LoVo (cell line): ENCODE data around the gene DENND5A.
"Not testable (repeated sequence)": the region's sequence is repeated elsewhere in the genome, so short reads cannot be mapped to it uniquely, and the experiment has no call there.

Source experiments
- DNase-seq: peaks from one replicate; pipeline ENCODE4 v3.0.0-alpha.2; 2016; ENCODE audit warnings: low spot score

The DENND5A gene

DNA sequence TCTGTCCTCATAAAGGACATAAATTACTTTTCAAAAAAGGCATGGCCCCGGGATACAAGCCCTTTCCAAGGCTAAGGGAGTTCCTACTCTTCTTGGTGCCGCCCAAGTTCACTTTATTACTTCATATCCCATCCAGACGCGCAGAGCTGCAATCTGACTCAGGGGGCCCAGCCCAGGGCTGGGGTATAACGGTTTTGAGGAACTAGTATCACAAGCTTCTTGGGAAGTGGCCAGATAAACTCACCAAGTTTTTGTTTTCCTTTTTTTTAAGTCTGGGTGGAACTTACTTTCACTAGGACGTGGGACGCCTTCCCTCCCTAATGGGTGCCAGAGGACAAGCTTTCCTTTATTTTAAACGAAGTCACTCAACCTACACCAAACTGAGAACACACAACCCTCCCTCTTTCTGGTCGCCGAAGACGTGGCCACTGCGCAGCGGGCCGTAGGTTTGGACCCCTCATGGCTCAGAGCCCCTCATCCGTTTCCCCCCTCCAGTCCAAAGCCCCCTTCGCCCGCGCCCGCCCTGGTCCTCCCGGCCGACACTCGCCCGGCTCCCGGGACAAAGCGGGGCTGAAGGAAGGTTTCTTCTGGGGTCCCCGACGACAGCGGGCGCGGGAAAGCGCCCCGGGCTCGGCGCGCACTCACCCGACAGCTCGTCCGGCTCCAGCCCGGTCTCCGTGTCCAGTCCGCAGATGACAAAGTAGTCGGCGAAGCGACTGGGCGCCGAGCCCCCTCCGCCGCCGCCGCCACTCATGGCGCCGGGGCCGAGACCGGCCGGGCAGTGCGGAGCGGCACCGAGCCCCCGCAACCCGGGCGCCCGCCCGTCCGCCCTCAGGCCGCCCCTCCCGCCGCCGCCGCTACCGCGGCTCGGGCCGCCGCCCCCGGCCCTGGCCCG, 587 bp downstream of the DENND5A start:
- DNase-seq = peak; percentile 32

DNA sequence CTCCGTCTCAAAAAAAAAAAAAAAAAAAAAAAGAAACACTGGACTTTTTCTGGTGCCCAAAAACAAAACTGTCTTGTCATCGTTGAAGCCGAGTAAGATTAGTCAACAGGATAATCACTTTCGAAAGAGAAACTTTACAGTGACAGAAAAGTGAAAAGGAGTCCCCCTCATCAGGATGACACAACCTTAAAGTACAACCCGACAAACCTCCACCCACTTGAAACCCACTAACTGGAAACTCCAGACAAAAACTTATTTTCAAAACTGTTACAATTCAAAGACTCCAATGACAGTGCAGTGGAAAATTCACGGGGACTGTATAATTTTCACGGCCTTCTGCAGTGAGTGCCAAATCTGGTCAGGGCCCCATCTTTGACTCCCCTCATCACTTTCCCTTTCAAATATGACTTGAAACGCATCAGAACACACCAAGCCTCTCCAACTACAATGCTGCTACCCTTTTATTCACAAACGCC, 1.3 kb downstream of the DENND5A start:
- no peak for DNase-seq

DNA sequence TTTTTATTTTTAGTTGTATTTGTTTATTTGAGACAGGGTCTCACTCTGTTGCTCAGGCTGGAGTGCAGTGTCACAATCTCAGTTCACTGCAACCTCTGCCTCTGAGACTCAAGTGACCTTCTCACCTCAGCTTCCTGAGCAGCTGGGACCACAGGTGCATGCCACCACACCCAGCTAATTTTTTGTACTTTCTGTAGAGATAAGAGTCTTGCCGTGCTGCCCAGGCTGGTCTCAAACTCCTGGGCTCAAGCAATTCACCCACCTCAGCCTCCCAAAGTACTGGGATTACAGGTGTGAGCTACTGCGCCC, 4.4 kb downstream of the DENND5A start:
- DNase-seq = not testable (repeated sequence)

DNA sequence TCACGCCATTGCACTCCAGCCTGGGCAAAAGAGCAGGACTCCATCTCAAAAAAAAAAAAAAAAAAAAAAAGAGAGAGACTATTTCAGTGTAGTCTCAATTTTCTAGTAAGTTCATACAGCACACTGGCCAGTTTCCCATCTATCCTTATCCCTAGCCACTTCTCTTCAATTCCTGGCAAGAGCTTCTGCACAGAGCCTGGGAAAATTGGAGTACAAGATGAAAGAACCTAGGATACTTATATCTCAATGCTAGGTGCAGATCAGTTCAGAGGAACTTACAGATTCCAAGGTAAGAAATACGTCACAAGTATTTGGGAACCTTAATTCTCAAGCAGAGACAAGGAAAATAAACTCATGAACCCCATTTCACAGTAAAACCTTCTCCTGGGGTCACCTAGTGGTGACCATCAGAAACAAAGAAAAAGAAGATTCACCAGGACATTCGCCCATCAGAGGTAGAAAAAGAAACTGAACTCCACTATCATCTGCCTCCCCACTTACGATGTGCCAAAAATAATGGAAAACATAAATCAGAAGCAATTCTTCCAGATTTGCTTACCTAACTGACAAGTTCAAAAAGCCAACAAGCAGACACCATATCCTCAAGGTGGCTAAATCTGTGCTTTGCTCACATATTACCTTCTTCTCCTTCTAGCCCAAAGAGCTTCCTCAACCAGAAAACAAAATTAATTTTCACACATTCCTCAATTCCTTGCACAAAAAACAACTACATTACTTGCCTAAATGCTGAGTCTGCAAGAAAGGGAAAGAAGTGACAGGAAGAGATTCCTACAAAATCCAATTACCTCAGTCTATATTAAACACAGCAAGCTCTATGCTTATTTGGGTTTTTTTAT, 4.9 kb downstream of the DENND5A start:
- DNase-seq = no peak

DNA sequence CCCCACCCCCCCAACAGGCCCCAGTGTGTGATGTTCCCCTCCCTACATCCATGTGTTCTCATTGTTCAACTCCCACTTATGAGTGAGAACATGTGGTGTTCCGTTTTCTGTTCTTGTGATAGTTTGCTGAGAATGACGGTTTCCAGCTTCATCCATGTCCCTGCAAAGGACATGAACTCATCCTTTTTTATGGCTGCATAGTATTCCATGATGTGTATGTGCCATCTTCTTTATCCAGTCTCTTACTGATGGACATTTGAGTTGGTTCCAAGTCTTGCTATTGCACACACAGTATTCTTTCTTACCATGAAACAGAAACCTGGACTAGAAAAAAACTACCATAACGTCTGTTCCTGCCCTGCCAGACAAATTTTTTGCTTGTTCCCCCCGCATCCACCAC, 6.9 kb downstream of the DENND5A start:
- DNase-seq = not testable (repeated sequence)

DNA sequence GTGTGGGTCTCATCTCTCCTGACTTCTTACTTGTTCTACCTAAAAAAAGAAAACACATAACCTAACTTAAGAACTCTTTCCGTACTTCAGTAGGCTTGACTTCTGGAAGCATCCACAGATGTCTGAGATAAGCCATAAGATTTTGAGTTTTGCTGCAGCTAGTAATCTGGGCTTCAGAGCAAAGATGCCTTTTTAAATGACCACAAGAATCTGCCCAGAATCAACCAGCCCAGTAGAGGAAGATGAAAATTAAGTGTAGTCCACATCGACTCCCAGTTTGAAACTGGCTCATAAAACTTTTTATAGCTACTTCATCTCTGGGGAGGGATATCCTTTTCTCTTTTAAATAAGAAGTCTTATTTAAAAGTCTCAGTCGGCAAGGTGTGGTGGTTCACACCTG, 10.7 kb downstream of the DENND5A start:
- no peak for DNase-seq

DNA sequence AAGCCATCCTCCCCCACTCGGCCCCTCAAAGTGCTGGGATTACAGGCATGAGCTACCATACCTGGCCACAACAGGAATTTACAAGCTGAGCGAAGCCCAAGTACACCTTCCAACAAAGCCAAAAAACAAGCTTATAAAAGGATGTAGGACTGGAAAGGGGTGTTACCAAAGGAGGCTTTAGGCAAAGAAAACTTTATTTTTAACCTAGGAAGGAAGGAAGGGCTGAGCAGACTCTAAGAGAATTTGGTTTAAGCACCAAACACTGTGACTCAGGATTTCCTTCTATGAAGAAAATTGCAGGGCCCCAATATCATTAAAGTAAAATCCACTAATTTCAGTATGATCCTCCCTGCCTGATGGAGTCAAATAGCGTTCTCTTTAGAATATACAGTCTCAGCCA, 12.1 kb downstream of the DENND5A start:
- DNase-seq = no peak

DNA sequence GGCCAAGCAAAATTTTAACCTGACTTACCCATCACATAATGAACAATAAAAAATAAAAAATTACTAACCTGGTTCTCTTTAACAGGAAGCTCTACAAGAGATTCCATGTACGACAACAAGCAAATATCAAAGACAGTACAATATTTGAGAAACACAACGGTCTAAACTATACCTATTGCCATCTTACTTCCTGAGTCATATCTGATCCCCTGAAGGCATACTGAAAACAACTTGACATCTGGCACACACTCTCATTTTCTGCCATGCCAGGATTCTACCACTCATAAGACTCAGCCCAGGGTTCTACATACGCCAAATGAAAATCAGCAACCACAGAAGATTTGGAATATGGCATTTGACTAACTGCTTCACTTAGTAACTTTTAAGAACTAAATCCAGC, 13.8 kb downstream of the DENND5A start:
- DNase-seq = no peak

DNA sequence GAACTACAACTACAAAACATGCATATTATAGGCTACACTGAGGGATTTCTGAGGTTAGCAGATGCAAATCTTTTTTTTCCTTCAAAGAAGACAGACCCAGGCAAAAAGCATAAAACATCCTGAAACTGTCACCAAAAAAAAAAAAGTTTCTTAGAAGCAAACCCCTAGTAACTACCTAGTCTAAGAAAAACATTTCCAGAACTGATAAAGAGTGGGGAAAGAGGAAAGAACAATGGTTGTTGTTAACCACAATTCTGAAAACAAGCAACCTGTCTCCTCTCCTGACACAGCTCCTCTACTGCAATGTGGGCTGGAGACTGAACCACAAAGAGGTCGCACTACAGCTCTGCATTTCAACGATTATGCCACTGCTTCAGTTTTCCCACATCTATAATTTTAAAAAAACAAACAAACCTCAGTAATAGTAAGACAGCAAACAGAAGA, 15.0 kb downstream of the DENND5A start:
- DNase-seq = no peak

DNA sequence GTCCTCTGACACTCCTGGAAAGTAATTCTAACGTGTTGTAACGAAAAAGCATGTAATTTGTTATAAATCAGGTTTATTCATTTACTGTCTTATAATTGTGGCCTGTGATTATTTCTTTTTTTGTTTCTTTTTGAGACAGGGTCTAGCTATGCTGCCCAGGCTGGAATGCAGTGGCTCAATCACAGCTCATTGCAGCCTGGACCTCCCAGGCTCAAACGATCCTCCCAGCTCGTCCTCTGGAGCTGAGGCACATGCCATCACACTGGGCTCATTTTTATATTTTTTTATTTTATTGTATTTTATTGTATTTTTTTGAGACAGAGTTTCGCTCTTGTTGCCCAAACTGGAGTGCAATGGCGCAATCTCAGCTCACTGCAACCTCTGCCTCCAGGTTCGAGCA, 15.9 kb downstream of the DENND5A start:
- no peak for DNase-seq

DNA sequence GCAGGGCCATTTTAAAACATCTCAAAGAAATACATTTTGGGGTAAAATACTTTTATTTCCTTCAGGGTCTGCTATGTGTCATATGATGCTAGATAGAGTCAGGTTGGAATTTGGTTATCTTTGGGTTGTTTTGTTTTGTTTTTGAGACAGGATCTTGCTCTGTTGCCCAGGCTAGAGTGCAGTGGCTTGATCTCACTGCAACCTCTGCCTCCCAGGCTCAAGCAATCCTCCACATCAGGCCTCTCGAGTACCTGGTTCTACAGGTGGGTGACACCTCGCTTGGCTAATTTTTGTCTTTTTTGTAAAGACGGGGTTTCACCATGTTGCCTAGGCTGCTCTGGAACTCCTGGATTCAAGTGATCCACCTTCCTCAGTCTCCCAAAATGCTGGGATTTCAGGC, 17.3 kb downstream of the DENND5A start:
- DNase-seq = no peak

DNA sequence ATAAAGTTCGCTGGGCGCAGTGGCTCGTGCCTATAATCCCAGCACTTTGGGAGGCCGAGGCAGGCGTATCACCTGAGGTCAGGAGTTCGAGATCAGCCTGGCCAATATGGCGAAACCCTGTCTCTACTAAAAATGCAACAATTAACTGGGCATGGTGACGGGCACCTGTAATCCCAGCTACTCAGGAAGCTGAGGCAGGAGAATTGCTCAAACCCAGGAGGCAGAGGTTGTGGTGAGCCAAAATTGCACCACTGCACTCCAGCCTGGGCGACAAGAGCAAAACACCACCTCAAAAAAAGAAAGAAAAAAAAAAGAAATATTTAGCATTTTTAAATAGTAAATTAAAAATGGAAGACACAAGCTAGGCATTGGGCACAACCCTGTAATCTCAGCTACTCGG, 28.9 kb downstream of the DENND5A start:
- not testable (repeated sequence) for DNase-seq

DNA sequence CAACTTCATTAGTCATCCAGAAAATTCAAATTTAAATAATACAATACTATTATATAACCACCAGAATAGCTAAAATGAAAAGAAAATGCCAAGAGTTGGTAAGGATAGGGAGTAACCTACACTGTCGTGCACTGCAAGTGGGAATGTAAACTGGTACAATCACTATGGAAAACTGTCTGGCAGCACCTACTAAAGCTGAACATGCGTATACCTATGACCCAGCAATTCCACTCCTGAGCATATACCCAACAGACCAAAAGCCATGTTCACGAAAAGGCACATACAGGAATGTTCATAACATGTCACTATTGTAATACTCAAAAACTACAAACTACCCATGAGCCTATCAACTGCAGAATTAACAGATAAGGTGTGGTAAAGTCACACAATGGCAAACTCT, 32.7 kb downstream of the DENND5A start:
- no peak for DNase-seq

DNA sequence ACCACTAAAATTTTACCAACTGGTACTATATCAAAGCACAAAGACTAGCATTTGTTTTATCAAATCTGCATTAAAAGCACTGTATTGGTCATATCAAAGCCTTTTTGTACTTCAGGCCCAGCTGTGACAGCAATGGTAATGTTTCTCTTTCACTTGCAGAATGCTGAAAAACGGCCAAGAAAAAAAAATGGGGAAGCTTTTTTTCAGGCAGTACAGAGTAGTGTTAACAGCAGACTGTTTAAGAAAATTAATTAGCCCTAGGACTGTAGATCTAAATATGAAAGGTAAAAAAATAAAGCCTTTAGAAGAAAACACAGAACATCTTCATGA, 33.3 kb downstream of the DENND5A start:
- no peak for DNase-seq

DNA sequence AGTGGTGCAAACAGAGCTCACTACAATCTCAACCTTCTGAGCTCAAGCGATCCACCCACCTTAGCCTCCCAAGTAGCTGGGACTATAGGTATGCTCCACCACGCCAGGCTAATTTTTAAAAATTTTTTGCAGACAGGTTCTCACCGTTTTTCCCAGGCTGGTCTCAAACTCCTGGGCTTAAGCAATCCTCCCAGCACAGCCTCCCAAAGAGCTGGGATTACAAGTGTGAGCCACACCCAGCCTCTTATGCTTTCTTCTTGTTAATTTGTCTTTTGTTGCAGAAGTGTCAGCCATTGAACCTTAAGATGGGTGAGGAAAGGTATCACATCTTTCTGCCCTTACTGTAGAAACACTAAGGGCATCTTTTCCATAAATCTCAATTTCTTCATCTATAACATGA, 34.9 kb downstream of the DENND5A start:
- DNase-seq = no peak

DNA sequence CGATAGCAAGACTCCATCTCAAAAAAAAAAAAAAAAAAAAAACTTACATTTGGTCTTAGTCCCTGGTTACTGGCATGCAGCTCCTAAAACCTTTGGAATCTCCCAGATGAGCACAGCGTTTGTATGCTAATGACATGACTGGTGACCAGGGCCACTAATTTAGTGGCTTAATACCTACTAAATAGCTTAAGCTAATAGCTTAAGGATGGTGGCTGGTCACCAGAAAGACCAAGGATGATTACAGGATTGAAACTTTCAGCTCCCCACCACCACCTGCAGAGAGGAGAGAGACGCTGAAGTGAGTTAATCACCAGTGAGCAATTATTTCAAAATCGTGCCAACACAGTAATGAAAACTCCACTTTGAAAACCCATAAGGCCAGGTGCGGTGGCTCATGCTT, 37.1 kb downstream of the DENND5A start:
- DNase-seq = no peak

DNA sequence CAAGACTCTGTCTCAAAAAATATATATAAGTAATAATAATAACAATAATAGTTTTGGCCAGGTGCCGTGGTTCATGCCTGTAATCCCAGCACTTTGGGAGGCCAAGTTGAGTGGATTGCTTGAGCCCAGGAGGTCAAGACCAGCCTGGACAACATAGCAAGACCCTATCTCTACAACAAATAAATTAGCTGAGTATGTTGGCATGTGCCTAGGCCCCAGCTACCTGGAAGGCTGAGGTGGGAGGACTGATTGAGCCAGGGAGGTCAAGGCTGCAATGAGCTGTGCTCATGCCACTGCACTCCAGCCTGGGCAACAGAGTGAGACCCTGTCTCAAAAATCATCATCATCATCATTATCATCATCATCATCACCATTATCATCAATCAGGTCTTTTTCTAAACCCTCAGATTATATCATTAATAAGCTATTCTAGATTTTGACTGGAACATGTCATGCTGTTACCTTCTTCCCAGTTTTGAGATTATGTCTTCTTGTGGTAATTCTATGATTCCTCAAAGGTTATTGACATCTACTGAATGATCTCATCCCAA, 39.3 kb downstream of the DENND5A start:
- DNase-seq = no peak

DNA sequence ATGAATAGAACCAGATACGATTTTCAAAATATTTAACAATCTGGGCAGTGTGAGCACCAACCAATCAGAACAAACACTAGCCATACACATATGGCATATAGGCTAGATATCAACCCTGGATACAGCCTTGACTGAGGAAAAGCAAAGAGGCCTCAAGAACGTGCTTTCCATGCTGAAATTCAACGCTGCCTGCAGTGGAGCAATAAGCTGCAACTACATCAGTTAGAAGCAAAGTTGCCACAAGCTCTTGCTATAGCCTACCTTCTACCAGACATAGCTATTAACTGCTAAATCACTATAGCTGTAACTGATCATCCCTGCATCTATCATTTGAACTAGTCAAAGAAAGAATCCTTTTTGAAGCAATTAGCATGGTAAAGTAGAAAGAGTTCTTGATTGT, 42.5 kb downstream of the DENND5A start:
- no peak for DNase-seq

DNA sequence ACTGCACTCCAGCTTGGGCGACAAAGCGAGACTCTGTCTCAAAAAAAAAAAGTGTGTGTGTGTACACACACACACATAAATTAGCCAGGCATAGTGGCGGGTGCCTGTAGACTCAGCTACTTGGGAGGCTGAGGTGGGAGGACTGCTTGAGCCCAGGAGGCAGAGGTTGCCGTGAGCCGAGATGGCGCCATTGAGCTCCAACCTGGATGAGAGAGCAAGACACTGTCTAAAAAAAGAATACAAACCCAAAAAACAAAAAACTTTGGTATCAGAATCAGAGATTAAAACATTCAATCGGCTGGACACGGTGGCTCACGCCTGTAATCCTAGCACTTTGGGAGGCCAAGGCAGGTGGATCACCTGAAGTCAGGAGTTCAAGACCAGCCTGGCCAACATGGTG, 44.3 kb downstream of the DENND5A start:
- not testable (repeated sequence) for DNase-seq

DNA sequence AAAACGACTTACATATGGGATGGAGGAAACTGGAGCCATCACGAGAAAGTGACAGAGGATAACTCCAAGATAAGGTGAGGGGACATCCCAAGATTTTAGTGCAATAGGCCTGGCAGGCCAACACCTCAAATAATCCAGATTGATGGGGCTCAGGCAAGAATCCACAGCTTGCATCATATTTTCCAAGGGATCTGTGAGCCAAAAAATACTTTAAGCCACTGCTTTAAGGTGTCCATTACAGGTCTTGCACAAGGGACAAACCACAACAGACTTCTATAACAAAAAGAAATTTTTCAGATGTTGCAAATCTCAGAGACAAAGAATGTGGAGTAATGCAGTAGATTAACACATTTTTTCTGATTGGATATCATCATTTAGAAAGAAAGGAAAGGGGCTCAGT, 45.6 kb downstream of the DENND5A start:
- DNase-seq = no peak

DNA sequence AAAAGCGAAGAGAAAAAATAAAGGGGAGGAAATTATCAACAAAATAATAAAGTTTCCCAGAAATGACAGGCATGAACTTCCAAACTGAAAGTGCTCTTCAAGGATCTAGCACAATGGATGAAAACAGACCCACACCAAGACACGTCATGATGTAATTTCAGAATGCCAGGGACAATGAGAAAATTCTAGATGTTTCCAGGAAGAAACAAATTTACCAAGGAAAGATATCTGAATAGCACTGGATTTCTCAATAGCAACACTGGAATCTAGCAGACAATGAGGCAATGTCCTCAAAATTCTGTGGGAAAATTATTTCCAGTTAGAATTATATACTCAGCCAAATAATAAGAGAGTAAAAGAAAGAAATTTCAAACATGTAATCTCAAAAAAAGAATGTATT, 46.0 kb downstream of the DENND5A start:
- no peak for DNase-seq

DNA sequence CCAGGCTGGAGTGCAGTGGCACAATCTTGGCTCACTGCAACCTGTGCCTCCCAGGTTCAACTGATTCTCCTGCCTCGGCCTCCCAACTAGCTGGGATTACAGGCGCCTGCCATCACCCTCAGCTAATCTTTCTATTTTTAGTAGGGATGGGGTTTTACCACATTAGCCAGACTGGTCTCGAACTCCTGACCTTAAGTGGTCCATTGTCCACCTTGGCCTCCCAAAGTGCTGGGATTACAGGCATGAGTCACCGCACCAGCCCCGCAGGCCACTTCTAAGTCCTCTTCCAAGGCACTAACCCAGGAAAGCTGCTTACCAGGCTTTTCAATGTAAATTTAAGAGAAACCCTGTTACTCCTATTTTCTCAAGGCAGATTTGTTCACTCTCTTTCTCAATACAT, 50.4 kb downstream of the DENND5A start:
- no peak for DNase-seq

DNA sequence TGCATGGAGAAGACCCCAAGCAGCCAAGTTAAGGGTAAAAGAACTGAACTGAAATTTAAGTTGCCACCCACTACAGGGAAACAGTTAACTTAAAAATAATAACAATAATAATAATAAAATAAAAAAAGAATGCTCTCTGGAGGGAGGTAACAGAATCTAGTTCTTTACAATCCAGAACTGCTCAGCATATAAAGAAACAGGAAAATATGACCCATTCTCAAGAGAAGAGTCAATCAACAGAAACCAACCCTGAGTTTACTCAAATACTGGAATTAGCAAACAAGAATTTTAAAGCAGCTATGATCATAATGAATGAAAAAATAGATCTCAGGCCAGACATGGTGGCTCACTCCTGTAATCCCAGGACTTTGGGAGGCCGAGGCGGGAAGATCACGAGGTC, 53.8 kb downstream of the DENND5A start:
- DNase-seq = no peak
